Subcutaneous adipose tissue (tissue), 4 donors: Measurements from ENCODE around the gene ZSWIM3. TPM values are rescaled to one million over a fixed set of nuclear protein-coding genes. Genes with fewer than 3 reads are reported as not detected.

Experiments
- total RNA-seq, 4 donors: library from RNA; depleted of rRNA; stranded (reverse); fragments of >200 nt; gene quantifications; one replicate each; pipeline ENCODE4 v1.1.0, GENCODE V29; 2016
- TF ChIP-seq, protein P1 (sequence below): fragments of 450-650 bp; IDR thresholded peaks from one replicate; pipeline ENCODE4 v1.5.1; 2016; ENCODE audit warnings: low read depth, mild to moderate bottlenecking, control low read depth, antibody characterized with exemption, moderate library complexity

ZSWIM3 gene
- total RNA-seq, 4 donors from 2014 or later = 2.1 to 4.4 (median 2.7) TPM

DNA sequence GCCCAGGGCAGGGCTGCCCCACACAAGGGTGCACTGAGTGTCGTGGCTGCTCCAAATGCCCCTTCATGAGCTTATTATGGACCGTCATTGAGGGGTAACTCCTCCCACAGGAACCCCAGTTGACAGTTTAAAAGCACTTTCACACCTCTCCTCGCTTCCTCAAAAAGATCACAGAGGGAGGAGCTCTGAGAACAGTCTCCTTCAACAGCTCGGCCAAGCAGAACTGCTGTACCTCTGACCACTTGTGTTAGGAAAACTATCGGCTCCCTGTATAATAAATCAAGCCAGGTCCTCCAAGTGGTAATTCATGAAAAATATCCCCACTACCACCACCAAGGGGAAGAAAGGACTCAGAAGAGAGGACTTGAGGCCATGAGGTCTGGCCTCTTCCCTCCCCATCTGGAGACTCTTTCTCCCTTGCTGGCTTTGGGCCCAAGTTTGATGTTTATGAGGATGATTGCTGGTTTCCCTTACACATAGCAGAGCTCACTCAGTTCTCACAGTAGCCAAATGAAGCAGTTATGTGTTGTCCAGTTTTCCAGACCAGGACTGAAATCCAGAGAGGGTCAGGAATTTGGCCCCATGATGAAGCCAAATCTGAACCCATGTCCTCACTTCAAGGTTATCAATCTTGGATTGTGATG, 15.1 kb upstream of the ZSWIM3 start:
- TF ChIP-seq, protein P1, sequence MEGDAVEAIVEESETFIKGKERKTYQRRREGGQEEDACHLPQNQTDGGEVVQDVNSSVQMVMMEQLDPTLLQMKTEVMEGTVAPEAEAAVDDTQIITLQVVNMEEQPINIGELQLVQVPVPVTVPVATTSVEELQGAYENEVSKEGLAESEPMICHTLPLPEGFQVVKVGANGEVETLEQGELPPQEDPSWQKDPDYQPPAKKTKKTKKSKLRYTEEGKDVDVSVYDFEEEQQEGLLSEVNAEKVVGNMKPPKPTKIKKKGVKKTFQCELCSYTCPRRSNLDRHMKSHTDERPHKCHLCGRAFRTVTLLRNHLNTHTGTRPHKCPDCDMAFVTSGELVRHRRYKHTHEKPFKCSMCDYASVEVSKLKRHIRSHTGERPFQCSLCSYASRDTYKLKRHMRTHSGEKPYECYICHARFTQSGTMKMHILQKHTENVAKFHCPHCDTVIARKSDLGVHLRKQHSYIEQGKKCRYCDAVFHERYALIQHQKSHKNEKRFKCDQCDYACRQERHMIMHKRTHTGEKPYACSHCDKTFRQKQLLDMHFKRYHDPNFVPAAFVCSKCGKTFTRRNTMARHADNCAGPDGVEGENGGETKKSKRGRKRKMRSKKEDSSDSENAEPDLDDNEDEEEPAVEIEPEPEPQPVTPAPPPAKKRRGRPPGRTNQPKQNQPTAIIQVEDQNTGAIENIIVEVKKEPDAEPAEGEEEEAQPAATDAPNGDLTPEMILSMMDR = no peak

DNA sequence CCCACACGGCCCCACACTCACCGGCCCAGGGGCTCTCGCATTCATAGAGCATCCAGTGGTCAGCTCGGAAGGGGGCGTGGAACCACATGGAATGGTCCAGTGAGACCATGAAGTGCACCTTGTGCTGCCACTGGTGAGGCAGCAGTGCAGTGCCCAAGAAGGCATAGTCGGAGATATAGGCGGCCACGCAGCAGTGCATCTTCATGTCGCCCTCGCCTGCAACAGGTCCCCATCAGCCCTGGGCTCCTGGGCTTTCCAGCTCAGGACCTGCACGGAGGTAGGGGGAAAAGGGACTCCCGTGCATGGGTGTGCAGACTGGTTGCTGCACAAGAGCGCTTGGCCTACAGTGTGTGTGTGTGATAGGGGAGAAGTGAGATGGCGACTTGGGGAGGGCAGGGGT, 13.9 kb upstream of the ZSWIM3 start:
- TF ChIP-seq, protein P1 = no peak

DNA sequence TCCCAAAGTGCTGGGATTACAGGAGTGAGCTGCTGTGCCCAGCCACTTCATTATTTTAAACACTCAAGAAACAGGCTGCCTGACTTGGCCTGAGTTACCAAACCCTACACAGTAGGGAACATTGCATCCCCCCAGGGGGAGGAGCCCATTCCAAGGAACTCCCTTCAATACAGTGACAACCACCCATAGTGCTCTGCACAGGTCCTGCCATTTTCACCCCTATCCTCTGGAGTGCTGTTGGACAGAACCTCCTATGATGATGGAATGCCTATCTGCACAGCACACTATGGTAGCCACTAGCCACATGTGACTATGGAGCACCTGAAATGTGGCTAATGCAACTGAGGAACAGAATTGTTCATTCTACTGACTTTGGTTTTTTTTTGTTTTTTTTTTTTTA, 12.0 kb upstream of the ZSWIM3 start:
- TF ChIP-seq, protein P1 = no peak

DNA sequence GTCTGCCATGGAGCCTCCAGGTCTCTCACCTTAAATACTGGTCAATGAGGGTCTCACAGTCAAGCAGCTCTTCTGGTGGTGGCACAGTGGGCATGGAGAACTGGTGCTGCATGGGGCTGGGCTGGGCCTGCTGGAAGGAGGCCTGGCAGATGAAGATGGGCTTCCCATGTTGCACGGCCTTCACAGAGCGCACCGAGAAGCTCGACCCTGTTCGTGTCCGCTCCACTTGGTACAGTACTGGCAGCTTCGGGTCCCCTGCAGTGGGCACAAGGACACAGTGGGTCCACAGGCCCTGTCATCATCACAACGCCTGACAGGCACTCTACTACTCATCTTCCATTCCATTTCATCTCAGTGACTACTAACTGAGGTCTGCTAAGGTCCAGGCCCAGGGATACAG, 9.0 kb upstream of the ZSWIM3 start:
- TF ChIP-seq, protein P1 = no peak

DNA sequence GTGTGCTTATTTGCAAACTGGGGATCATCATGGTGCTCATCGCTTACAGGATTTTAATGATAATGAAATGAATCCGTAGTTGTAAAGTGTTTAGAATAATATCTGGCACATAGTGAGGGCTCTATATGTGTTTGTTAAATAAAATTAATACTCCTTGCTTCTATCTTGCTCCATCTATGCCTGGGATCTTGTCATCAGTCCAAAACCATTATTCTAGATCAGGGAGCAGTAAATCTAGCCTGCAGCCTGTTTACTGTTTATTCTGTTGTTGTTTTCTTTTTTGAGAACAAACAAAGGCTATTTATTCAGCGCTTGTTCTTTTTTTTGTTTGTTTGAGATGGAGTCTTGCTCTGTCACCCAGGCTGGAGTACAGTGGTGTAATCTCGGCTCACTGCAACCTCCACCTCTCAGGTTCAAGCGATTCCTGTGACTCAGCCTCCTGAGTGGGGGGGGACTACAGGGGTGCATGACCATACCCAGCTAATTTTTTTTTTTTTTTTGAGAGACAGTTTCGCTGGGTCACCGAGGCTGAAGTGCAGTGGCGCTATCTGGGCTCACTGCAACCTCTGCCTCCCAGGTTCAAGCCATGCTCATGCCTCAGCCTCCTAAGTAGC, 8.3 kb upstream of the ZSWIM3 start:
- TF ChIP-seq, protein P1 = no peak

DNA sequence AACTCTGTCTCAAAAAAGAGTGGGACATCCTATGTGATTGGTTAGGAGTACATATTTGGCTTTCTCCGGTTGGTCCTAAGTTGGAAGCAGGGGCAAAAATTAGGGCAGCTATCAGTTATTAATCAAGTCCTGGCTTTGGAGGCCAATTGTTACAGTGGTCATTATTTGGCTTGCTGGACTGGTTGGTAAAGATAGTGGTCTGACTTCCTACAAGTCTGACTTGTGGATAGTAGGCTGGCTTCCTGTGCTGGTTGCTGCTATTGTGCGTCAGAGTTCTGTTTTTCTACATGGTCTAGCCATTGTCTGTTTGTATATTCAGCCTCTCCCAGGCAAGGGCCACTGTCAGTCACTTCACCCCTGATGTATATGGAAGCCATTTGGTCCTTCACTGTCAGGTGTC, 7.2 kb upstream of the ZSWIM3 start:
- TF ChIP-seq, protein P1 = no peak

DNA sequence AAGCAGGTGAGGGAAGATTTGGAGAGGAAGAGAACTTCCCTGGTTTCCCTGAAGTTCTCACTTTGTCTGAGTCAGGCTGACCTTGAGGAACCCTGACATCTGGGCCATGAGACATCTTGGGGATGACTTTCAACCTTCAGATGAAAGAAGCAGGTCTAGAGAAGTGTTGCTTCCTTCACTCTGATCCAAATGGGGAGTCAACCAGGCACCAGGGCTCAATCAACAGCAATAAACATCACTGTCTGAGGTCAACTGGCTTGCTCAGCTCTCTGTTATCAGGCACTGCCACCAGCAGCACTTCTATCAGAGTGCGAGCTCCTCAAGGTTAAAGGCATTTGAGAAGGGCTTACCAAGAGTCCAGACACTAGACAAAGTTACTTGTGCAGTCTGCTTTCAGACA, 6.5 kb upstream of the ZSWIM3 start:
- TF ChIP-seq, protein P1 = no peak
